GM12878 (cell line): Measurements from ENCODE around the gene AGK.

ENCODE experiments used
- BRCA1 ChIP-seq: IDR thresholded peaks from 2 replicates; pipeline ENCODE4 v1.6.1; 2011; ENCODE audit warnings: low read depth, low read length, improper control_type of control experiment
- CBFB ChIP-seq: IDR thresholded peaks from 2 replicates; pipeline ENCODE4 v1.6.1; 2016; ENCODE audit warnings: antibody characterized with exemption, low read depth
- CHD1 ChIP-seq: IDR thresholded peaks from 2 replicates; pipeline ENCODE4 v1.6.1; 2012; ENCODE audit warnings: low read depth, low read length, improper control_type of control experiment
- EGR1 ChIP-seq, 2 experiments: IDR thresholded peaks; 1 replicate in 1 of 2; 2 replicates in 1 of 2; pipeline ENCODE4 v1.6.1; 2011 to 2012; ENCODE audit warnings: low read depth in 2 of 2, low read length in 2 of 2, borderline replicate concordance in 1 of 2, mild to moderate bottlenecking in 1 of 2, moderate library complexity in 1 of 2
- GATAD2B ChIP-seq: fragments of 450-650 bp; conservative IDR thresholded peaks from 2 replicates; pipeline ENCODE4 v1.6.1; 2017; ENCODE audit warnings: low read depth, mild to moderate bottlenecking, moderate library complexity
- NFYB ChIP-seq: IDR thresholded peaks from 2 replicates; pipeline ENCODE4 v1.6.1; 2011; ENCODE audit warnings: low read depth, mild to moderate bottlenecking, low read length, improper control_type of control experiment, moderate library complexity; ENCODE audit not compliant: insufficient read depth
- RAD21 ChIP-seq: IDR thresholded peaks from 2 replicates; pipeline ENCODE4 v1.6.1; 2011; ENCODE audit warnings: mild to moderate bottlenecking, low read depth, low read length, moderate library complexity; ENCODE audit not compliant: insufficient read depth
- SIN3A ChIP-seq: IDR thresholded peaks from 2 replicates; pipeline ENCODE4 v1.6.1; 2012; ENCODE audit warnings: low read depth, low read length, improper control_type of control experiment
- SREBF2 ChIP-seq: IDR thresholded peaks from 2 replicates; pipeline ENCODE4 v1.6.1; 2012; ENCODE audit warnings: mild to moderate bottlenecking, low read length
- YY1 ChIP-seq: IDR thresholded peaks from 2 replicates; pipeline ENCODE4 v1.6.1; 2011; ENCODE audit warnings: low read depth, mild to moderate bottlenecking, low read length
- TF ChIP-seq, protein P1 (sequence below), 3 experiments: IDR thresholded peaks in 2 of 3; conservative IDR thresholded peaks in 1 of 3; 2 replicates each; pipeline ENCODE4 v1.5.1; 2011; ENCODE audit warnings: low read depth in 3 of 3, low read length in 3 of 3, mild to moderate bottlenecking in 3 of 3, control low read depth in 2 of 3, moderate library complexity in 2 of 3, inconsistent platforms in 1 of 3, mixed read lengths in 1 of 3; ENCODE audit not compliant: control insufficient read depth in 2 of 3, insufficient read depth in 1 of 3; ENCODE audit errors: extremely low read depth in 1 of 3

DNA sequence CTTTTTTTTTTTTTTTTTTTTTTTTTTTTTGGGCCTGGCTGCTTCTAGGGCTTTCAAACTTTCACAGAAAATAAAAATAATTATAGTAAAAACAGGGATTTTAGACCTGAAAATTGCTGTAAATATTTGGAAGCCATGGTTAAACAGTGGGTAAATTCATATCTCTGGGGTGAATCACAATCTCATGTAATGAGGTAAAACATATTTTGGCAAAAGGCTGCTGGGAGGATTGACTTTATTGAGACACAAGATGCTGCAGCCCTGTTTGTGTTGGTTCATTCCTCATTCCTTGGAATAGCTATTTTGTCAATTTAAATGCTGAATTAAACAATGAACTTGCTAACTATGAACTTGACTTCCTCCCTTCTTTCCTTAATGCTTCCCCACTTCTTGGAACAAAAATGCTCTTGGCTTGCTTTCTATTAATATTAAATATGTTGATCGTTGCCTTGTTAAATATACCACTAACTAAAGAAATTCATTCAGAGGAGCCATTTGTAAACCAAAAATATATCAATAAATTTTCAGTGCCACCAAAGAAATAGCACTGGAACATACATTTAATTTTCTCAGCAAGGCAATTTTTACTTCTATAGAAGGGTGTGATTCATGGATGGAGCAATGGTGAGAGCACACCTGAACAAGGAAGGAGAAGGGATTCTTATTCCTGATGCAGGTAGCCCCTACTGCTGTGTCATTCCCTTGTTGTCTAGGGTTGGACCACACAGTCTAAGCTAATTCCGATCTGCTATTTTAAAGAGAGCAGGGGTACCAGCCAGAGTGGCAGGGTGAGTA is 24.6 kb downstream of the AGK start:
- TF ChIP-seq CBFB (no peak), NFYB (no peak), EGR1 (IDR thresholded peaks at IDR 0.05; ENCODE audit: borderline replicate concordance in 1 of 2, low read depth in 2 of 2, low read length in 2 of 2) (no peak), BRCA1 (no peak), CHD1 (no peak), RAD21 (no peak), SIN3A (no peak), SREBF2 (no peak), YY1 (no peak), GATAD2B (no peak)
- TF ChIP-seq, protein P1, sequence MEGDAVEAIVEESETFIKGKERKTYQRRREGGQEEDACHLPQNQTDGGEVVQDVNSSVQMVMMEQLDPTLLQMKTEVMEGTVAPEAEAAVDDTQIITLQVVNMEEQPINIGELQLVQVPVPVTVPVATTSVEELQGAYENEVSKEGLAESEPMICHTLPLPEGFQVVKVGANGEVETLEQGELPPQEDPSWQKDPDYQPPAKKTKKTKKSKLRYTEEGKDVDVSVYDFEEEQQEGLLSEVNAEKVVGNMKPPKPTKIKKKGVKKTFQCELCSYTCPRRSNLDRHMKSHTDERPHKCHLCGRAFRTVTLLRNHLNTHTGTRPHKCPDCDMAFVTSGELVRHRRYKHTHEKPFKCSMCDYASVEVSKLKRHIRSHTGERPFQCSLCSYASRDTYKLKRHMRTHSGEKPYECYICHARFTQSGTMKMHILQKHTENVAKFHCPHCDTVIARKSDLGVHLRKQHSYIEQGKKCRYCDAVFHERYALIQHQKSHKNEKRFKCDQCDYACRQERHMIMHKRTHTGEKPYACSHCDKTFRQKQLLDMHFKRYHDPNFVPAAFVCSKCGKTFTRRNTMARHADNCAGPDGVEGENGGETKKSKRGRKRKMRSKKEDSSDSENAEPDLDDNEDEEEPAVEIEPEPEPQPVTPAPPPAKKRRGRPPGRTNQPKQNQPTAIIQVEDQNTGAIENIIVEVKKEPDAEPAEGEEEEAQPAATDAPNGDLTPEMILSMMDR (IDR thresholded peaks at IDR 0.05 in 2 of 3, conservative IDR thresholded peaks at IDR 0.05 in 1 of 3; ENCODE audit: control insufficient read depth in 2 of 3, extremely low read depth in 1 of 3, insufficient read depth in 1 of 3, low read depth in 3 of 3, low read length in 3 of 3), result no peak
